ENCODE data around the gene ARMC5.

GRCh38 chr16:31436221-31437045 is 22.9 kb upstream of the ARMC5 start:
- TF ChIP-seq CTCF (conservative IDR thresholded peaks at IDR 0.05 in 1 of 2, IDR thresholded peaks at IDR 0.05 in 1 of 2; ENCODE audit: extremely low read depth in 1 of 2, insufficient read depth in 1 of 2, low read depth in 1 of 2, low read length in 2 of 2): no peak
- TF ChIP-seq EZH2 (IDR thresholded peaks at IDR 0.05; ENCODE audit: borderline replicate concordance, low read length): no peak

Data from mammary epithelial cell (primary cell).